Measurements from ENCODE around the gene CAMK2B.
A peak's percentile ranks its signal among the peaks of the same experiment; 100 is the strongest.

The CAMK2B gene

GRCh38 chr7:44329081-44329480 lies 3.7 kb upstream of the CAMK2B start:
- no peak for DNase-seq

- DNase-seq: no peak
These were observed 2.6 kb upstream of the CAMK2B start for GRCh38 chr7:44327981-44328380.

- no peak for DNase-seq
These were observed 1.1 kb upstream of the CAMK2B start for GRCh38 chr7:44326261-44327125.

- peak; percentile 67 for DNase-seq
These were observed 432 bp upstream of the CAMK2B start for GRCh38 chr7:44325811-44326241.

- no peak for DNase-seq
These were observed 753 bp downstream of the CAMK2B start for GRCh38 chr7:44324481-44325200.

- no peak for DNase-seq
These were observed 1.3 kb downstream of the CAMK2B start for GRCh38 chr7:44324204-44324480.

- no peak for DNase-seq
These were observed 1.8 kb downstream of the CAMK2B start for GRCh38 chr7:44323381-44324203.

GRCh38 chr7:44322631-44323363 lies 2.6 kb downstream of the CAMK2B start:
- no peak for DNase-seq

GRCh38 chr7:44321796-44322195 lies 3.6 kb downstream of the CAMK2B start:
- no peak for DNase-seq

- no peak for DNase-seq
These were observed 4.5 kb downstream of the CAMK2B start for GRCh38 chr7:44320794-44321371.

- no peak for DNase-seq
These were observed 5.3 kb downstream of the CAMK2B start for GRCh38 chr7:44320141-44320540.

GRCh38 chr7:44318332-44318731 lies 7.1 kb downstream of the CAMK2B start:
- DNase-seq: no peak

GRCh38 chr7:44315301-44315903 lies 10.0 kb downstream of the CAMK2B start:
- no peak for DNase-seq

GRCh38 chr7:44313621-44314031 lies 11.8 kb downstream of the CAMK2B start:
- DNase-seq: no peak

GRCh38 chr7:44313016-44313415 lies 12.4 kb downstream of the CAMK2B start:
- DNase-seq: no peak

- no peak for DNase-seq
These were observed 13.6 kb downstream of the CAMK2B start for GRCh38 chr7:44311561-44312495.

- DNase-seq: no peak
These were observed 15.1 kb downstream of the CAMK2B start for GRCh38 chr7:44310221-44310848.

GRCh38 chr7:44309271-44310091 lies 15.9 kb downstream of the CAMK2B start:
- no peak for DNase-seq

- no peak for DNase-seq
These were observed 16.7 kb downstream of the CAMK2B start for GRCh38 chr7:44308596-44309270.
